Thyroid gland (tissue), 4 donors: ENCODE measurements around the gene PCAT6.
"Not testable (repeated sequence)": the region's sequence is repeated elsewhere in the genome, so short reads cannot be mapped to it uniquely, and the experiment has no call there.

Experiments used
- CTCF ChIP-seq, 6 experiments: fragments of 200-600 bp in 3 of 6; fragments of 450-650 bp in 3 of 6; sonication (generic) in 3 of 6; IDR thresholded peaks; one replicate each; pipeline ENCODE4 v1.5.1; 2016 to 2019; ENCODE audit warnings: antibody characterized with exemption in 6 of 6, mild to moderate bottlenecking in 2 of 6, inconsistent platforms in 1 of 6, moderate library complexity in 1 of 6
- POLR2A ChIP-seq, 2 donors: fragments of 450-650 bp; IDR thresholded peaks; one replicate each; pipeline ENCODE4 v1.6.1; 2017; ENCODE audit warnings: antibody characterized with exemption in 2 of 2, mild to moderate bottlenecking in 2 of 2, moderate library complexity in 1 of 2

- not testable (repeated sequence) for TF ChIP-seq POLR2A, CTCF (IDR thresholded peaks at IDR 0.05)
These were observed 15.8 kb upstream of the PCAT6 start for GRCh38 chr1:202794931-202795330.
